Epithelial cell of esophagus (primary cell): ENCODE results near the gene DGKQ.

Source experiments
- DNase-seq: peaks from one replicate; pipeline ENCODE4 v3.0.0; 2010; ENCODE audit warnings: low read depth
- H3K4me3 ChIP-seq: 2 replicates; pipeline ENCODE4 v1.5.1; 2011; ENCODE audit warnings: mild to moderate bottlenecking, low read length, control low read depth
- CTCF ChIP-seq: IDR thresholded peaks from 2 replicates; pipeline ENCODE4 v1.5.1; 2011; ENCODE audit warnings: low read depth, mild to moderate bottlenecking, low read length, control low read depth, inconsistent platforms; ENCODE audit not compliant: insufficient read depth; ENCODE audit errors: missing control alignments

DGKQ gene

GRCh38 chr4:996997-997374 is 23.6 kb upstream of the DGKQ start:
- H3K4me3 ChIP-seq: no peak overlapping the region
- no peak for TF ChIP-seq CTCF
- no peak for DNase-seq

- H3K4me3 ChIP-seq: no peak overlapping the region
- no peak for TF ChIP-seq CTCF
- DNase-seq: no peak
These were observed 22.9 kb upstream of the DGKQ start for GRCh38 chr4:996030-996996.

- DNase-seq: no peak
These were observed 22.1 kb upstream of the DGKQ start for GRCh38 chr4:995311-996026.

GRCh38 chr4:993111-994029 is 20.0 kb upstream of the DGKQ start, which contains the start of gene SLC26A1:
Gene SLC26A1 (minus strand): TSS chr4:993404. CDS start chr4:991703, 1,701 bp downstream.
- DNase-seq: no peak
- TF ChIP-seq CTCF: no peak
- H3K4me3 ChIP-seq: no peak within 1 kb of the TSS

More at GRCh38 chr4:995311-996026, 22.1 kb upstream of the DGKQ start:
- TF ChIP-seq CTCF: peak; percentile 5
- H3K4me3 ChIP-seq: no peak overlapping the region

- no peak overlapping the region for H3K4me3 ChIP-seq
- no peak for DNase-seq
- no peak for TF ChIP-seq CTCF
These were observed 19.1 kb upstream of the DGKQ start for GRCh38 chr4:992297-993110.
